GM19238 (cell line): Measurements from ENCODE around the gene PSMB5.

Experiments
- DNase-seq: peaks from one replicate; pipeline ENCODE4 v3.0.0; 2011; ENCODE audit warnings: low spot score; ENCODE audit not compliant: insufficient read length

Gene PSMB5

DNA sequence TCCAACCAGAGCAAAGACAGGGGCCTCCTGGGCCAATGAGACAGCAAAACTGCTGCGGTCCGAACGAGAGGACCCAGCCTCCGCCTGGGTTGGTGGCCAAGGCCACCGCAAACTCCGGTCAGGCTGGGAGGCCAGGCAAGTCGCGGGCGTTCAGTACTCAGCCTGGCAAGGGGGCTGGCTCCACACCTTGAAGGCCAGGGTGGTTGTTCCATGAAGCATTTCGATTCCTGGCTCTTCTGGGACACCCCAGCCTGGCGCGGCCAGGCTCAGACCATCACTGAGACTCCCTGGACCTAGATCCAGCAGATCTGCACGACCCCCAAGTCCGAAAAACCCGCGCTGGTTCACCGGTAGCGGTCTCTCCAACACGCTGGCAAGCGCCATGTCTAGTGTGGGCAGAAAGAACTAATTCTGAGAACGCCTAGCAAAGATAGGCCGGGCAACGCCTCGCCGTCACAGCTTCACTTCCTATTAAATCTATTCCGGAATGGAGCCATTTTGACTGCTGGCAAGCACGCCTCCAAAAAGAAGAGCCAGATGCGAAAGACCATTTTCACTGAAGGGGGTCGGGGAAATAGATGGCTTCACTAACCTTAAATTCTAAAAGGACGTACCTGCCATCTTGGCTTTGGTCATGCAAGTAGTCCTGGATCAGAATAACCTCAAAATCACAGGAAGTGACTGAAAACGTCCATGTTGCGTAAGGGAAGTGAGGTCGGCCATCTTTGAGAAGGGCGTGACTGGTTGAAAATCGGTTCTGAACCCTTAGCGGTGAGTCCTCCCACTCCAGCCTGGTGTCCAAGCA lies at the start of gene PSMB5:
PSMB5 (minus strand) TSS at position 403 of the 805 bp plus-strand sequence; CDS start at position 384, 19 bp downstream.
- peak; percentile 94 for DNase-seq

DNA sequence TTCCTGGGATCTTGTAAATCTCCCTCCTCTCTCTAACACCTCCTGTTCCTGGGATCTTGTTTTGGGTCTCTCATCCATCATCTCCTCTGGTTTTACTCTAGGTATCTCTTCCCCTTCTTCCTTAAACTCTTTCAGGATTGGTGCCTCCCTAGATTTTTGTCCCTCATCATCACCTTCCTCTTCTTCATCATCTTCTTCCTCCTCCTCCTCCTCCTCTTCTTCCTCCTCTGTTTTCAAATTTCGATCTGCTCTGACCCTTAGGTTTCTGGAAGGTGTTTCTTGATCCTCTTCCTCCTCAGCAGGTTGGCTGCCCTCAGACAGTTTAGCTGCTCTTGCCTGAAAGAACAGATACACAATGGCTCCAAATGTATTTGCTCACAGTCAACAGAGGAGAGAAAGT lies 45.8 kb upstream of the PSMB5 start:
- DNase-seq: no peak

DNA sequence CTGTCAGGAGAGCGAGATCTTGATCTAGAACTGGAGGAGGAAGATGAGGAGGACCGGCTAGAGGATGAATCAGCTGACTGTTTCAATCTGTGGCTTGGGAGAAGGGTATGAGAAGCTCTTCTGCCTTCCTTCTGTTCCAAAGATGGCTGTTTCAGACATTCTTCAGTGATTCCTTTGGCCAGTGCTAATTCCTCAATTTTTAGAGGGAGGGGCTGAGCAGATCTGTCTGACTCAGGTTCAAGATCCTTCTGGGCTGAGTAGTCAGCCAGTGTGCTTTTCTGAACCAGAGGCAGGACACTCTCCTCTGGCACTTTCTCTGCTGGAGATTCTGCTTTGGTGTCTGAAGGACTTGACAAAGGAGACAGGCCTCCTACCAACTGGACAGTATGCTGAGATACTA lies 45.0 kb upstream of the PSMB5 start:
- no peak for DNase-seq

DNA sequence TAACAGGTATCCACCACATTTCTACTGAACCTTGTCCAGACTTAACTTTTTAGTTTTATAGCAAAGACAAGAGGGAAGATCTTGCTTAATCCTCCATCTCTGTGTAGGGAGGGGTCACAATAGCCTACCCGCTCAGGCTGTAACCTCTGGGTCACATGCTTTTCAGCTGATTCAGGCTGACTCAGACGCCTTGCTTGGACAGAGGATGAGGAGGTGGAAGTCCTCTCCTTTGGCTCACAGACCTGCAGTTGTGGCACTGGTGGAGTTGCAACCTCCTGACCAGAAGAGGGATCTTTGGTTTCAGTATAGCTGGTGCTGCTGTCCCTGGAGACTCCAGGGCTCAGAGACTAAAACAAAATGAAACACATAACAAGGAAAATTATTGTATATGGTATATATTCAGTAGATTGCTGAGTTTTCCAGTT lies 44.0 kb upstream of the PSMB5 start:
- no peak for DNase-seq

DNA sequence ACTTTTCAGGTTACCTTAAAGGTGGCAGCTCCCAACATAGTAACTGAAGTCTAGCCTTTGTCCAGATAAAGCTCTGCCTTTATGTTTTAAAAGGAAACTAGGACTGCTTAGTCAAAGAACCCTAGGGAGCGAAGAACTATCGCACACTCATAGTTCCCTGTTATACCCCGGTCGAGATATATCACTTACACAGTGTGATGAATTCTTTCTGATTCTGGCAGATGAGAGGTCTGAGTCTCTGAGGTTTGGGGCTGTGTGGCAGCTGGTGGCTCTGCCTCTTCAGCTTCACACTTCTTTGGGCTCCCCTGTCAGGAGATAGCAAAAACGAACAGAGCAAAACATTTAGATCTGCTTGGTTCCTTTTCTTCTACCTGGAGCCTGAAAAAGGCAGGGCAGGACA lies 43.3 kb upstream of the PSMB5 start:
- no peak for DNase-seq

DNA sequence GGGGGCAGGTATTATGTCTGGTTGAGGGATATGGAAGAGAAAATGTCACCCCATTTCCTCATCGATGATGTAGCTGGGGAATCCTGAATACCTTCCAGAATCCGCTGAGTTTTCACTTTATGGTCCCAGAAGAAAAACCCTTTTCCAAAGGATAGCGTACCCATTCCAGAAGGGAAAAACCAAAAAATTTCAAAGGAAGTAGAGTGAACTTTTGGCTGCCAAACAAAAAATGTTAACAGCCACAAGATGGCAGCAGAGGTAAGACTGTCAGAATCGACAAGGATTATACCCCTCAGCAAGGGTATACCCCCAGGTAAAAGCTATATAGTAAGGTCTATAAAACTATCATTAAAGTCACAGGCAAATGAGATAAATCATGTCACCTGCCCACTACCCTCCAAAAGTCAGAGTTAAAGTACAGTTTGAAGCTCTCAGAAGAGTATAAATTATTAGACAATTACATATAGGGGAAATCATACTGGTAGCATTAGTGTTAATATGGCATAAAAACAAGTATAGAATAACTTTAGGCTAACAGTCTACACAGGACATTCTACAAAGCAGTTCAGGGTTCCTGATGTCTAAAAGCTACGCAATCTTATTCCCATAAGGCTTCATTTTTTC lies 42.2 kb upstream of the PSMB5 start:
- DNase-seq: no peak

DNA sequence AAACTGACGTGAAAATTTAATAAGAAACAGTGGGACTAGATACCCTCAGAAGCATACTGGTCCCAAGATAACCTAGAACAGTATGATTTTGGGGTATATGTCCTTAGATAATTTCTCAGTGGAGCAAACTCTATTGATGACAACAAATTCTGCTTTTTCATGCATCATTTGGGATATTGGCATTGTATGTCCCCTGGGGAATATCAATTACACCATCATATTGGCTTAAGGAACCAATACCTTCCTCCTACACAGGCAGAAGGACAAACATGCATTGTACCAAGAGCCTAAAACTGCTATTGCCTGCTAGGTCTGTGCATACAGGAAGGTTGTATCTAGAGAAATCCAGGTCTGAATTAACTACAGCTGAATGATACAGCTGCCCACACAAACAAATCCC lies 40.2 kb upstream of the PSMB5 start:
- DNase-seq: no peak

DNA sequence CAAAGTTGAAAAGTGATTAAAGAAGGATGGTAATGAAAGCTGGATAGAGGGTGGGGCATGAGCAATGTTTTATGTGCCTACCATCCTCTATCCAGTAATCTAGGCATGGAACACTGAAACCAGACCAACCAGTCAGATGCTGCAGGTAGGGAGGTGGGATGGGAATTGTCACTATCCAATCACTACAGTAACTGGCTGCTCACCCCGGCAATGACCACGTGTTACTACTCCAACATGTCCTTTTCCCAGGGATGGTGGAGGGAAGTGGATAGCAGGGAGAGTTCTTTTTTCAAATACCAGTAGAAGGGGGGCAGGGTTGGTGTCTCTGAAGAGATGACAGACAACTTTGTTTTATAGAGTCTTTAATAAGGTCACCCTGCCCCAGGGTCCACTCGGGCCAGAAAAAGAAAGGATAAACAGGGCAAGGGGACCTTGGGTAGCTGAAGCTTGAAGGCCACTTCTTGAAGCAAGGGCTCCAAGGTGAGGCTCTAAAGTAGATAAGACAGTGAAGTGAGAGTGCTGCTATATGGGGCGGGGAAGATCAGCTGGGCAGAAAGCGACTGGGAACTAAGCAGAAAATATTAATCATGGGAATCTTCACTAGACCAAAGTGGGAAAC lies 37.3 kb upstream of the PSMB5 start:
- DNase-seq: no peak

DNA sequence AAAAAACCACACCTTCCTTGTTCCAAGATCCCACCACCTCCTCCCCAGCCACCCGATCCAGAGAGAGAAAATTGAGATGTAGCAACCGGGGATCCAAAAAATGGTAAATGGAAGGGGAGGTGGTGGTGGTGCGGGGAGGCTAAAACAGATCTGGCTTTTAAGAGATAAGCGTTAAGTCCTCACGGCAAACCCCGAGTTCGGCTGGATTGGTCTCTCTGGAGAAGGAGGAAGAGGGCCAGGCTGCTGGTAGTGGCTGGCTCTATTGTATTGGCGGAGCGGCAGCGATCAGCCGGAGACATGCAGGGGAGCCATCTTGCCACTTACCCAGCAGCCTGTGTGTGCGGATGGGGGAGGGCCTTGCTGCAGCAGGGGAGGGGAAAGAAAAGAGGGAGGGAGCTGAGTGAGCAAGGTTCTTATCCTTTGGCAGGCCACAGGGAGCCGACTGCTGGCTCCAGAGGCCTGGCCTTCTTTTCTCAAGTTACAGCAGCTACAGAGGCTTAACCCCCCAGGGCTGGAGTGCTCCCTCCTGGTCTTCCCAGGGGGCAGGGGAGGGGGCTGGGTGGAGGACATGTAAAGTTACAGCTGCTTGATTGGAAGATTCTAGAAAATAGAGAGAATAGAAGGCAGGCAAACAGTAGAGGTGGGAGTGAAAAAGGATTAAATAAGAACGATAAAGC lies 36.7 kb upstream of the PSMB5 start:
- peak; percentile 86 for DNase-seq

DNA sequence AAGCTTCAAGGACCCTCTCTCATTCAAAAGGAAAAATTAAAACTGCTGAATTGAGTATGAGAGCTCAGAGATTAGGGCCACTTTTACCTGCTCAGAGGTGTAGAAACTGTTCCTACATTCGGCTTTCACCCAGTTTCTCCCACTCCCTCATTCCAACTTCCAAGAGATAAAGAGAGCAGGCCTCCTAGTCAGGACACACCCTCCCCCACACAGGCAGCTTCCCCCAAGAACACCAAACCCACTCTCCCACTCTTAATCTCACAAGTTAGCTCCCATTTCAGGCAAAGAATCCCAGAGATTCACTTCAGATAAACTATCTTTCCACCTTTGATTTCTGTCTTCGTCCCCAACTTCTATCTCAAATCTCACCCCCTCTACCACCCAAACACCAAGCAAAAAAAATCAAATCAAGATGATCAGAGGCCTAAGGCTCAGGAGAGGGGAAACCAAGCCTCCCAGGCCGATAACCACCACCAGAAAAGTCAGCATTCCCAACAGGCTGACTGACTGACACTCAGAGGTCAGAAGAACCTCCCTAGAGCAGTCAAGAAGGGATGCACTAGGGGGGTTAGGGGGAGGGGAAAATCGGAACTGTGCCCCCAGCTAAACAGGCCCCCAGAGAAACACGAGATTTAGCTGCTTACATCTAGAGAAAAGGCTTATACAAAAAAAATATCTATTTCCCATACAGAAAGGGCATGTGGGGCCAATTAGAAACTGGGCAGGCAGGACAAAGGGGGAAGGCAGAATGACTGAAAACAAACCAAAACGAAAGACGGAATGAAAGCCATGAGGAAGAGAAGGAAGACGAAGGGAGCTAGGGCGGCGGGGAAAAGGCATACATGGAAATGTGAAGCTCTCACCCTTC lies 35.8 kb upstream of the PSMB5 start:
- no peak for DNase-seq

DNA sequence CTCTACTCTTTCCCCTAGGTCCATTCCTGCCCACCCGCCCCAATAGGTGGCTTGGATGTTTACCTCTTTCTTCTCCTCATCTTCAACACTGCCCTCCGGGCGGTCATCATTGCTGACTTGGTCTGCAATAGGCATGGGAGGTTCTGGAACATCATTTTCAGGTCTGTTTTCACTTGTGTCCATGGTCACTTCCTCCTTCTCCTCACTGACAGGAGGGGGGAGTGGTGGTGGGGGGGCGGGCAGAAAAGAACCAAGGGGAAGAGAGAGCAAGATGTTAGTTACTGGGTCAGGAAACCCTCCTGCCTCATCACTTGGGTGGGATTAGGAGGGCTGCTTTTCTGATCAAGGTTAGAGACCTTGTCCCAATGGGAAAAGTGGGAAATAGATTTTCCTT lies 34.7 kb upstream of the PSMB5 start:
- DNase-seq: no peak

DNA sequence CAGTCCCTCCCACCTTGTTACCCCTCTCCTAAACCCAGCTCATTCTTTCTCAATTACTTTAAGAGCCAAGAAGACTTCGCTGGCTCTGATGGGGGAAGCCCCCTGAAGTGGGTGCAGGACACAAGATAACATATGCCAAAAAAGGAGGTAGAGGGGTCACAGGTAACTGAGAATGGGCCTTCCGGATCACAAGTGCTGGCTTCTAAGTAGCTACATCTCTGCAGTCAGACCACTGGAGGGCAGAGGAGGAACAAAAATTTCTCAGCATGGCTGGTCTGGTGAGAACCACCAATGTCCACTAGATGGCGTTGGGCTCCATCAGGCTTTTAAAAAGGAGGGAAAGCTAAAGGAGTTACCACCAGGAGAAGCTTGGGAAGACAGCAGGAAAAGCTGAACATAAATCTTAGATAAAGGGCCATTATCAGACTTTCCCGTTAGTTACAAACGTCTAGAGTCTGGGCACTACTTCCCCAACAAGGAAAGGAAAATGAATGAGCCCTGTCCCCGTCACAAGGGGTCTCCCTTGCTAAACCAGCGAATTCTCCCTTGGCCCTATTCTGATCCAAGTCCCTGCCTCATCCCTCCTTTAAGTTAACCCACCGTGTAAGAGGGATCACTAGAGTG lies 34.2 kb upstream of the PSMB5 start:
- peak; percentile 84 for DNase-seq

DNA sequence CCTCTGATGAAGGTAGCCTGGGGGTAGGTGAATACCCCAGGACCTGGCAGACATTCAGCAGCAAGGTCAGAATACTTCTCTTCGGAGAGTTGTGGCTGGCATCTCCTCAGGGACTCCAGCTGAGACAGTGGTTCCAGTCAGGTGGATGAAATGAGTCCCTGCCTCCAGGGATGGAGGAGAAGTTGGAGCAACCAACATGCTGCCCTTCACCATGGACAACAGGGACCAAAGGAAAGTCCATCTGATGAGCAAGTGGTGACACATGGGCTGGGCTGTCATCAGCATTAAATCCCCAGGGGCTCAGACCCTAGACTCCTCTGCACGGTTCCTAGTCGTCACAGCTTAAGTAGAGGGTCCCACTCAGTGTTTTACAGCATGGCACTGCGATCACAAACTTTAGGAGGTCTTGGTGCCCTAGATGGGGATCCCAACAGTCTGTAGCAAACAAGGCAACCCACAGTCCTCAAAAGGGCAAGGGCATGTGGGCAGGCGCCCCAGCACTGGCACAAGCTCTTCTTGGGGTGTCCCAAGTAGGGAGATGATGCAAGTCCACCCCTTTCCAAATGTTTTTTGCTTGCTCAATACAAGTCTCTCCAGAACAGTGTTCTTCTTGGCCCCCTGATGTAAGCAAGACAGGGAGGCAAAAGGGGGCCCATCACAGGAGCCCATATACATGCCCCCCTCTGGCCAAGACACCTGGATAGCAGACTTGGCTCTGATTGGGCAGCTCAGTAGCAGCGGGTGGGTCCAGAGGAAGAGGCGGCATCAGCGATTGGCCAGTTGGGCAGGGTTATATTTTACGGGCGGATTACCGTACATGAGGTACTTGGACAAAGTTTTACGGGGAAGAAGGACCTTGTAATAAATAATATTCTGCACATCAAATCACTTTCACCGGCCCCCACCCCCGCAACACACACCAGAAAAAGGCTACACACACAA lies 33.4 kb upstream of the PSMB5 start:
- DNase-seq: no peak

DNA sequence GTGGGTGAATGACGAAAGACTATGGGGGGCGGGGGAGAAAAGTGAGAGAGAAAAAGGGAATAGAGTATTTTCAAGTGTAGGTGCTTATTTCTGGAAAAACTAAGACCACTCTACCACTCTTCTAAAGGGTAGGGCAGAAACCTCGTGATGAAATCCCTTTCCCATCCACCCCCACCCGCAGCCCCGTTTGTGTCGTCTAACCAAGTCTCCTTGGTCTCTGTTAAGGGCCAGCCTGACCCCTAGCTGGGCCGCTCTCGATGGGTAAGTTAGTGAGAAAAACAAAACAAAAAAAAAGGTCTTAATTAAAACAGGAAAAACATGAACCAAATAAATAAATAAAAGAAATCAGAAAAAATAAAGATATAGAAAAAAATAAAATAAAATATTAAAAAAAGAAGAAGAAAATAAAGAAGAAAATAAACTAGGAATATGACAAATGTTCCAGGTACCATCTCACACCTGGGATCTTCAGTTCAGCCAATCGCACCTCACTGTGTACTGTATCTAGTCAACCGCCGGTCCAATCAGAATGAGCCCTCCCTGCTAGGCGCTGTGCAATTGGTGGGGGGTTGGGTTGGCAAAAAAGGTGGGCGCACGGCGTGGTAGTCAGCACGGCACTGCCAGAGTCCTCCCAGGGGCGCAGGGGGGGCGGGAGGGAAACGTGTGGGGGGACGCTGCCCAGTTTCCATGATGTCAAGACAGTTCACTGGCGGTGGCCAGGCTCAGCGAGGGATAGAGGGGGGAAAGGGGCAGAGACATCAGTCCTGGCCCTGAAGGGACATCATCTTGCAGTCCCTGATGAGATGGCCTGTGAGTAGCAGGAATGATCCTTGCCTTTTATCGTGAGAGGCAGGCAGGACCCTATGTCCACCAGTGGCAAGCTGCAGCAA lies 32.4 kb upstream of the PSMB5 start:
- DNase-seq: no peak

DNA sequence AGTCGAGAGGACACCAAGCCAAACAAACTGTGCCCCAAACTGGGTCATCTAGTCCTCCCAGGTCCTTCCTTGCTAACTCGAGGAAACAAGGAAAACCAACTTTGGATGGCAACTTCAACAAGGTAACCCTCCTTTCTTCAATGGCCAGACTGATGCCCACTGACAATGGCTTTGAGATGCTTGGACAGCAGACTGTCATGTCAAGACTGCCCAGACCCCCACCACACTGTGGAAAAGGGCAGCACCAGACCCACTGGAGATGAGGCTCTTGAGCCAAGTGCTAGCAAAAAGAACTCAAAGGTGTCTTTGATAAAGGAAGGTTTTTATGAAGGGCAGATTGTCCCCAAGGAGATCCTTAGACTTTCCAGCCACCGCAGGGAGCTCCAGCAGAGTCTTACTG lies 31.7 kb upstream of the PSMB5 start:
- no peak for DNase-seq

DNA sequence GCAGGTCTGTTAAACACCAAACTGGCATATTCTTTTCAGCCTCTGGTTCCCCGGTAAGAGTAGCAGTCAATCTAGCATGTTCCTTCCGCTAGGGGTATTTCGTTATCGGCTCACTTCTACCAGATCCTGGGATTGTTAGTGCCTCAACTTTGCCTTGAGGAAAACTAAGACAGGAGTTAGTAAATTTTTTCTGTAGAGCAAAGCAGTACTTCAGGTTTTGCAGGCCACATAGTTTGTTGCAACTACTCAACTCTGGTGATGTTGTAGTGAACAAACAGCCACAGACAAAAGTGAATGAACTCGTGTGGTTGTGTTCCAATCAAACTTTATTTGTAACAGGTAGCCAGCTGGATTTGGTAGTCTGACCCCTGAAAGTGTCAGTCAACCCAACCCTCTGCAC lies 28.9 kb upstream of the PSMB5 start:
- no peak for DNase-seq

DNA sequence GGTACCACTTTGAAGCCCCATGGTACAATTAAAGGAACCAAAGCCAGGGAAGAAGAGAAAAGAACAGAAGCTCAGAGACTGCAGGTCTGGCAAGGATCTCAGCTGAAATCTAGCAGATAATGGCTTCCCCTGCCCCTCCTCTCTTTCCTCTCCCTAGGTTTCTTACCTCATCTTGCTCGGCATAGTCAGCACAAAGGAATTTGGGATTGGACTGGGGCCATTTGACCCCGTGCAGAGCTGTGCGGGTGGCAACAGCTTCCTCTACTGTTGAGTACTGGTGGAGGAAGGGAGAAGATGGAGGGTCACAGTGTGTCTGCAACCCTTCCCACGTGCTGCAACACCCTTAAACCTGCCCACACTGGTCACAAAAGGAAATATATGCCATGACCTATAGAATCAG lies 27.3 kb upstream of the PSMB5 start:
- no peak for DNase-seq

DNA sequence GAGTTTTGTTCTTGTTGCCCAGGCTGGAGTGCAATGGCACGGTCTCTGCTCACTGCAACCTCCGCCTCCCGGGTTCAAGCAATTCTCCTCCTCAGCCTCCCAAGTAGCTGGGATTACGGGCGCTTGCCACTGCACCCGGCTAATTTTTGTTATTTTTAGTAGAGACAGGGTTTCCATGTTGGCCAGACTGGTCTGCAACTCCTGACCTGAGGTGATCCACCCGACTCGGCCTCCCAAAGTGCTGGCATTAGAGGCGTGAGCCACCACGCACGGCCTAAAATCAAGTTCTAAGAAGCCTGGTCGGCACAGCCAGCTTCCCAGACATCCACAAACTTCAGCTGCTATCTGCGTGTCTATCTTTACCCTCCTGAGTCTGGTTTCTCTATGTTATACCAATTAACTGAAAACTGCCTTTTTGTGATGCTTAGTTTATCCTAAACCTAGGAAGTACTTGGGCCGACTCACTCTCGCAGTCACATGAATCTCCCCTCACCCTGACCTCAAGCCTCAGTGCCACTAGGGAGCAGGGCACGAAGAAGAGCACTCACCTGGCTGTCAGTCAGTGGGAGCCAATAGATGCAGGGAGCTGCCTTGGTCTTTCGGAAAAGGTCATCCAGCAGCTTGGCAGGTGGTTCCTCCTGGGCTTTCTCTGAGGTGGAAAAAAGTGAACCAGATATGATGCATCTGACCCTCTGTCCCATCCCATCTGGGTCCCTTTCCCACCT lies 26.0 kb upstream of the PSMB5 start:
- no peak for DNase-seq
